B cell (primary cell): ENCODE measurements around the gene SCAMP1. TPM values are rescaled to one million over a fixed set of nuclear protein-coding genes. Genes with fewer than 3 reads are reported as not detected.

Source experiments
- ATAC-seq: fragments of 200-7000 bp; cut with Tn5 transposase; one replicate; pipeline ENCODE4 v1.10.0; 2021; ENCODE audit warnings: low read depth, mild to moderate bottlenecking, moderate number of reproducible peaks, moderate library complexity
- CTCF ChIA-PET: fragments of 350-600 bp; sonication (Branson Sonifier 250); formaldehyde crosslinking; loops from one replicate; lab custom pipeline; 2021; ENCODE audit warnings: antibody characterized with exemption, inconsistent platforms; lab: Charles Lee
- POLR2A ChIA-PET: fragments of 350-600 bp; sonication (Branson Sonifier 250); formaldehyde crosslinking; loops from one replicate; lab custom pipeline; 2021; ENCODE audit warnings: antibody characterized with exemption; lab: Charles Lee
- DNase-seq: peaks from one replicate; pipeline ENCODE4 v3.0.0; 2013
- H2AFZ ChIP-seq: 2 replicates; pipeline ENCODE4 v1.6.1; 2012; ENCODE audit warnings: mild to moderate bottlenecking, low read depth, low read length; ENCODE audit not compliant: insufficient read depth, poor library complexity, severe bottlenecking
- H3K27ac ChIP-seq, 2 donors: 1 replicate in 1 of 2; 2 replicates in 1 of 2; pipeline ENCODE4 v1.5.1; 2012 to 2013; ENCODE audit warnings: low read length in 2 of 2, mild to moderate bottlenecking in 2 of 2, moderate library complexity in 1 of 2
- H3K27me3 ChIP-seq, 4 experiments: fragments of 200-600 bp in 1 of 4; sonication (generic) in 1 of 4; replicated peaks in 1 of 4; 1 replicate in 2 of 4; 2 replicates in 2 of 4; pipeline versions ENCODE4 v1.6.1 to v1.7.0; 2013 to 2016; ENCODE audit warnings: low read length in 3 of 4, mild to moderate bottlenecking in 2 of 4, mixed read lengths in 1 of 4, moderate library complexity in 1 of 4; ENCODE audit not compliant: insufficient read depth in 4 of 4, control insufficient read depth in 3 of 4; ENCODE audit errors: control extremely low read depth in 1 of 4
- H3K36me3 ChIP-seq, 2 experiments: replicated peaks in 1 of 2; 1 replicate in 1 of 2; 2 replicates in 1 of 2; pipeline versions ENCODE4 v1.6.1 to v1.7.1; 2013; ENCODE audit warnings: low read length in 1 of 2; ENCODE audit not compliant: insufficient read depth in 2 of 2, control insufficient read depth in 1 of 2; ENCODE audit errors: control extremely low read depth in 1 of 2, extremely low read depth in 1 of 2
- H3K4me1 ChIP-seq, 2 donors: fragments of 200-600 bp in 1 of 2; sonication (generic) in 1 of 2; 1 replicate in 1 of 2; 2 replicates in 1 of 2; pipeline versions ENCODE4 v1.5.1 to v1.6.1; 2013 to 2017; ENCODE audit warnings: low read length in 2 of 2; ENCODE audit not compliant: control insufficient read depth in 2 of 2, insufficient read depth in 2 of 2
- H3K4me2 ChIP-seq: replicated peaks from 2 replicates; pipeline ENCODE3; 2012; ENCODE audit warnings: mild to moderate bottlenecking, low read depth, low read length; ENCODE audit not compliant: poor library complexity, severe bottlenecking
- H3K4me3 ChIP-seq, 5 experiments: fragments of 200-600 bp in 1 of 5; sonication (generic) in 1 of 5; 1 replicate in 3 of 5; 2 replicates in 2 of 5; pipeline versions ENCODE4 v1.5.1 to v1.7.0; 2011 to 2016; ENCODE audit warnings: low read length in 4 of 5, mild to moderate bottlenecking in 4 of 5, low read depth in 2 of 5, control low read depth in 1 of 5, moderate library complexity in 1 of 5; ENCODE audit not compliant: insufficient read depth in 1 of 5; ENCODE audit errors: control extremely low read depth in 1 of 5, extremely low read depth in 1 of 5
- H3K79me2 ChIP-seq: fragments of 200-600 bp; sonication (generic); one replicate; pipeline ENCODE4 v1.6.0; 2016; ENCODE audit warnings: low read length; ENCODE audit not compliant: control insufficient read depth, insufficient read depth
- H3K9ac ChIP-seq: fragments of 200-600 bp; sonication (generic); 2 replicates; pipeline ENCODE4 v1.6.1; 2017; ENCODE audit warnings: mild to moderate bottlenecking, low read length, moderate library complexity
- H3K9me3 ChIP-seq, 3 donors: one replicate each; pipeline versions ENCODE4 v1.6.1 to v1.7.1; 2013; ENCODE audit warnings: low read length in 2 of 3; ENCODE audit not compliant: control insufficient read depth in 2 of 3, insufficient read depth in 1 of 3; ENCODE audit errors: control extremely low read depth in 1 of 3
- H4K20me1 ChIP-seq: 2 replicates; pipeline ENCODE4 v1.6.0; 2012; ENCODE audit warnings: mild to moderate bottlenecking, low read length; ENCODE audit not compliant: insufficient read depth, control insufficient read depth, poor library complexity, severe bottlenecking
- H3K27ac Mint-ChIP-seq: one replicate; pipeline ENCODE4 v1.8.0; 2021; ENCODE audit warnings: mixed read lengths
- H3K27me3 Mint-ChIP-seq: one replicate; pipeline ENCODE4 v1.8.0; 2021; ENCODE audit warnings: mixed read lengths
- H3K4me1 Mint-ChIP-seq: one replicate; pipeline ENCODE4 v1.8.0; 2021; ENCODE audit warnings: mixed read lengths
- H3K4me3 Mint-ChIP-seq: one replicate; pipeline ENCODE4 v1.8.0; 2021; ENCODE audit warnings: mixed read lengths
- H3K9me3 Mint-ChIP-seq: one replicate; pipeline ENCODE4 v1.8.0; 2022; ENCODE audit warnings: mixed read lengths; ENCODE audit not compliant: insufficient read depth
- CTCF ChIP-seq: fragments of 200-600 bp; IDR thresholded peaks from one replicate; pipeline ENCODE4 v1.8.0; 2022; ENCODE audit warnings: antibody characterized with exemption, mild to moderate bottlenecking
- EZH2 ChIP-seq: IDR thresholded peaks from 2 replicates; pipeline ENCODE4 v1.6.1; 2012; ENCODE audit warnings: borderline replicate concordance, low read depth, mild to moderate bottlenecking, moderate library complexity, low read length; ENCODE audit not compliant: insufficient read depth, poor library complexity, severe bottlenecking
- WGBS: methylation state at CpG from one replicate; pipeline ENCODE4 v1.1.5; 2013; ENCODE audit warnings: missing lambda C conversion rate; ENCODE audit not compliant: insufficient coverage; 5-methylcytosine and 5-hydroxymethylcytosine counted together
- intact Hi-C: fragments of 100-400 bp; cut with micrococcal nuclease; formaldehyde crosslinking; loops from one replicate; pipeline ENCODE4 v1.10.0; 2022
- polyA plus RNA-seq: library from polyadenylated mRNA; depleted of rRNA; stranded (reverse); fragments of >200 nt; gene quantifications from 2 replicates; pipeline ENCODE4 v1.2.3, GENCODE V29; 2012
- total RNA-seq, 2 donors: library from RNA; stranded (reverse); fragments of 120-200 nt in 1 of 2; gene quantifications; 1 replicate in 1 of 2; 2 replicates in 1 of 2; pipeline versions ENCODE4 v1.2.3 to v1.2.4, GENCODE V29; 2013 to 2022

SCAMP1 gene
- total and polyA plus RNA-seq, 2 donors (not counting 1 experiment from before 2014, with no cell fraction given), result 3.8 to 25.4 TPM

GRCh38 chr5:78328585-78329173 is 31.7 kb upstream of the SCAMP1 start:
- CTCF ChIA-PET, result no interaction called here
- no peak overlapping the region for H2AFZ ChIP-seq
- no peak overlapping the region for H3K4me3 Mint-ChIP-seq

More at GRCh38 chr5:78328585-78329173, 31.7 kb upstream of the SCAMP1 start:
- Histone ChIP-seq H3K4me1 (no peaks in the 10 kb centered on the region), H3K4me3 (no peak overlapping the region), H3K36me3 (no peaks in the 10 kb centered on the region), H3K4me2 (no peak overlapping the region), H3K27ac (no peak overlapping the region), H3K79me2 (no peaks in the 10 kb centered on the region), H3K9me3 (no peaks in the 10 kb centered on the region), H3K27me3 (no peaks in the 10 kb centered on the region), H3K9ac (no peak overlapping the region), H4K20me1 (no peaks in the 10 kb centered on the region)
- no peak for ATAC-seq
- intact Hi-C loops, result no loop called here
- no peaks in the 10 kb centered on the region for H3K9me3 Mint-ChIP-seq
- no CpG with 5 or more reads among the region's 5 CpGs for WGBS
- peaks cover 17% of the 10 kb centered on the region for H3K27me3 Mint-ChIP-seq
- POLR2A ChIA-PET, result no interaction called here
- DNase-seq, result no peak
- no peak overlapping the region for H3K27ac Mint-ChIP-seq
- TF ChIP-seq EZH2 (no peak), CTCF (no peak)
- H3K4me1 Mint-ChIP-seq, result no peaks in the 10 kb centered on the region
